ENCODE data around the gene INO80B.
"Not testable (repeated sequence)": the region's sequence is repeated elsewhere in the genome, so short reads cannot be mapped to it uniquely, and the experiment has no call there.

Gene INO80B

GRCh38 chr2:74482801-74483674 lies 28.2 kb downstream of the INO80B start, which contains the start of the genes CCDC142 and TTC31:
Gene CCDC142 (minus strand): TSS chr2:74482998. CDS start chr2:74482837, 161 bp downstream.
Gene TTC31 (plus strand): TSS chr2:74483081. CDS start chr2:74483096, 15 bp downstream.
- peak; percentile 97 for DNase-seq

GRCh38 chr2:74483675-74484164 lies 28.8 kb downstream of the INO80B start:
- not testable (repeated sequence) for DNase-seq

GRCh38 chr2:74486141-74486540 lies 31.3 kb downstream of the INO80B start:
- no peak for DNase-seq

- DNase-seq: no peak
Observed at GRCh38 chr2:74488643-74489481, 34.0 kb downstream of the INO80B start.

GRCh38 chr2:74489906-74490305 lies 35.0 kb downstream of the INO80B start:
- no peak for DNase-seq

- no peak for DNase-seq
Observed at GRCh38 chr2:74491648-74492544, 37.0 kb downstream of the INO80B start.

GRCh38 chr2:74493546-74493945 lies 38.7 kb downstream of the INO80B start:
- no peak for DNase-seq

- no peak for DNase-seq
Observed at GRCh38 chr2:74495440-74495839, 40.6 kb downstream of the INO80B start.

GRCh38 chr2:74496997-74497776 lies 42.3 kb downstream of the INO80B start:
- no peak for DNase-seq

- DNase-seq: peak; percentile 40
Observed at GRCh38 chr2:74497777-74498499, 43.1 kb downstream of the INO80B start.

GRCh38 chr2:74498500-74499266 lies 43.8 kb downstream of the INO80B start:
- peak; percentile 53 for DNase-seq

GRCh38 chr2:74499267-74499939 lies 44.5 kb downstream of the INO80B start, which contains the start of gene LBX2:
Gene LBX2 (minus strand): TSS chr2:74499603. CDS start chr2:74499537, 66 bp downstream.
- no peak for DNase-seq

- no peak for DNase-seq
Observed at GRCh38 chr2:74499940-74500577, 45.2 kb downstream of the INO80B start.

- DNase-seq: no peak
Observed at GRCh38 chr2:74500578-74500946, 45.7 kb downstream of the INO80B start.

- no peak for DNase-seq
Observed at GRCh38 chr2:74501335-74502071, 46.6 kb downstream of the INO80B start.

GRCh38 chr2:74502147-74502719 lies 47.3 kb downstream of the INO80B start:
- DNase-seq: no peak

- DNase-seq: no peak
Observed at GRCh38 chr2:74502720-74503505, 48.0 kb downstream of the INO80B start.
